ENCODE data around the gene COL23A1. TPM values are rescaled to one million over a fixed set of nuclear protein-coding genes. Genes with fewer than 3 reads are reported as not detected.

The COL23A1 gene
- total RNA-seq, 2 donors from 2014 or later = 0.16 to 0.24 TPM

- ATAC-seq (replicated peaks) = no peak
- no peaks in the 10 kb centered on the region for H3K9me3 Mint-ChIP-seq
- no peaks in the 10 kb centered on the region for H3K4me1 Mint-ChIP-seq
- no peak overlapping the region for H3K4me3 Mint-ChIP-seq
- H3K36me3 Mint-ChIP-seq (ENCODE audit: low read depth) = no peaks in the 10 kb centered on the region
- H3K27me3 Mint-ChIP-seq = peaks cover 19% of the 10 kb centered on the region
- H3K27ac Mint-ChIP-seq = no peak overlapping the region
Observed at GRCh38 chr5:178435321-178436238, 154.6 kb downstream of the COL23A1 start.

GRCh38 chr5:178434851-178435250 is 155.3 kb downstream of the COL23A1 start:
- no peak for ATAC-seq (replicated peaks)
- Mint-ChIP-seq H3K4me3 (no peak overlapping the region), H3K9me3 (no peaks in the 10 kb centered on the region), H3K27ac (no peak overlapping the region), H3K4me1 (no peaks in the 10 kb centered on the region), H3K27me3 (peaks cover 15% of the 10 kb centered on the region), H3K36me3 (ENCODE audit: low read depth) (no peaks in the 10 kb centered on the region)

GRCh38 chr5:178434016-178434761 is 156.0 kb downstream of the COL23A1 start:
- H3K27me3 Mint-ChIP-seq = peaks cover 13% of the 10 kb centered on the region
- H3K27ac Mint-ChIP-seq = no peak overlapping the region
- no peaks in the 10 kb centered on the region for H3K4me1 Mint-ChIP-seq
- H3K9me3 Mint-ChIP-seq = no peaks in the 10 kb centered on the region
- no peaks in the 10 kb centered on the region for H3K36me3 Mint-ChIP-seq (ENCODE audit: low read depth)
- no peak overlapping the region for H3K4me3 Mint-ChIP-seq
- no peak for ATAC-seq (replicated peaks)

GRCh38 chr5:178433273-178433775 is 156.9 kb downstream of the COL23A1 start:
- Mint-ChIP-seq H3K4me1 (no peaks in the 10 kb centered on the region), H3K36me3 (ENCODE audit: low read depth) (no peaks in the 10 kb centered on the region), H3K9me3 (no peaks in the 10 kb centered on the region), H3K27ac (no peak overlapping the region), H3K4me3 (no peak overlapping the region), H3K27me3 (peaks cover 12% of the 10 kb centered on the region)
- no peak for ATAC-seq (replicated peaks)

- ATAC-seq (replicated peaks) = no peak
- Mint-ChIP-seq H3K4me3 (no peak overlapping the region), H3K27ac (peak overlapping the region; percentile 33), H3K9me3 (no peaks in the 10 kb centered on the region), H3K27me3 (peaks cover 12% of the 10 kb centered on the region), H3K4me1 (no peaks in the 10 kb centered on the region), H3K36me3 (ENCODE audit: low read depth) (no peaks in the 10 kb centered on the region)
Observed at GRCh38 chr5:178432421-178433272, 157.5 kb downstream of the COL23A1 start.

- Mint-ChIP-seq H3K36me3 (ENCODE audit: low read depth) (no peaks in the 10 kb centered on the region), H3K4me3 (no peak overlapping the region), H3K27ac (peak overlapping the region; percentile 33), H3K4me1 (no peaks in the 10 kb centered on the region), H3K27me3 (peaks cover 12% of the 10 kb centered on the region), H3K9me3 (no peaks in the 10 kb centered on the region)
- no peak for ATAC-seq (replicated peaks)
Observed at GRCh38 chr5:178431782-178432165, 158.4 kb downstream of the COL23A1 start.

GRCh38 chr5:178431063-178431781 is 159.0 kb downstream of the COL23A1 start:
- no peak for ATAC-seq (replicated peaks)
- no peaks in the 10 kb centered on the region for H3K36me3 Mint-ChIP-seq (ENCODE audit: low read depth)
- peaks cover 12% of the 10 kb centered on the region for H3K27me3 Mint-ChIP-seq
- no peak overlapping the region for H3K27ac Mint-ChIP-seq
- no peak overlapping the region for H3K4me3 Mint-ChIP-seq
- no peaks in the 10 kb centered on the region for H3K9me3 Mint-ChIP-seq
- H3K4me1 Mint-ChIP-seq = no peaks in the 10 kb centered on the region

- Mint-ChIP-seq H3K4me1 (no peaks in the 10 kb centered on the region), H3K36me3 (ENCODE audit: low read depth) (no peaks in the 10 kb centered on the region), H3K4me3 (no peak overlapping the region), H3K9me3 (no peaks in the 10 kb centered on the region), H3K27ac (no peak overlapping the region), H3K27me3 (peaks cover 7% of the 10 kb centered on the region)
- ATAC-seq (replicated peaks) = no peak
Observed at GRCh38 chr5:178430186-178431062, 159.8 kb downstream of the COL23A1 start.

- Mint-ChIP-seq H3K27me3 (peaks cover 10% of the 10 kb centered on the region), H3K4me3 (no peak overlapping the region), H3K9me3 (no peaks in the 10 kb centered on the region), H3K36me3 (ENCODE audit: low read depth) (no peaks in the 10 kb centered on the region), H3K4me1 (no peaks in the 10 kb centered on the region), H3K27ac (no peak overlapping the region)
- ATAC-seq (replicated peaks) = no peak
Observed at GRCh38 chr5:178429491-178430185, 160.6 kb downstream of the COL23A1 start.

GRCh38 chr5:178429156-178429468 is 161.1 kb downstream of the COL23A1 start:
- no peak for ATAC-seq (replicated peaks)
- H3K4me3 Mint-ChIP-seq = no peak overlapping the region
- no peaks in the 10 kb centered on the region for H3K9me3 Mint-ChIP-seq
- H3K4me1 Mint-ChIP-seq = no peaks in the 10 kb centered on the region
- no peaks in the 10 kb centered on the region for H3K36me3 Mint-ChIP-seq (ENCODE audit: low read depth)
- H3K27me3 Mint-ChIP-seq = peaks cover 10% of the 10 kb centered on the region
- H3K27ac Mint-ChIP-seq = no peak overlapping the region

- H3K4me1 Mint-ChIP-seq = no peaks in the 10 kb centered on the region
- no peaks in the 10 kb centered on the region for H3K36me3 Mint-ChIP-seq (ENCODE audit: low read depth)
- ATAC-seq (replicated peaks) = no peak
- H3K4me3 Mint-ChIP-seq = no peak overlapping the region
- H3K9me3 Mint-ChIP-seq = no peaks in the 10 kb centered on the region
- no peak overlapping the region for H3K27ac Mint-ChIP-seq
- peaks cover 7% of the 10 kb centered on the region for H3K27me3 Mint-ChIP-seq
Observed at GRCh38 chr5:178428341-178429155, 161.6 kb downstream of the COL23A1 start.

- ATAC-seq (replicated peaks) = no peak
- no peak overlapping the region for H3K27ac Mint-ChIP-seq
- H3K36me3 Mint-ChIP-seq (ENCODE audit: low read depth) = no peaks in the 10 kb centered on the region
- peaks cover 6% of the 10 kb centered on the region for H3K27me3 Mint-ChIP-seq
- H3K9me3 Mint-ChIP-seq = no peaks in the 10 kb centered on the region
- no peak overlapping the region for H3K4me3 Mint-ChIP-seq
- H3K4me1 Mint-ChIP-seq = no peaks in the 10 kb centered on the region
Observed at GRCh38 chr5:178427576-178428197, 162.5 kb downstream of the COL23A1 start.
